ENCODE measurements around the gene ANKRD27.
"Not testable (repeated sequence)": the region's sequence is repeated elsewhere in the genome, so short reads cannot be mapped to it uniquely, and the experiment has no call there.

ANKRD27 gene

GRCh38 chr19:32688311-32688710 is 13.3 kb upstream of the ANKRD27 start:
- no peak for DNase-seq

GRCh38 chr19:32687681-32688080 is 12.7 kb upstream of the ANKRD27 start:
- no peak for DNase-seq

GRCh38 chr19:32686847-32687475 is 12.0 kb upstream of the ANKRD27 start:
- no peak for DNase-seq

GRCh38 chr19:32682317-32682716 is 7.3 kb upstream of the ANKRD27 start:
- DNase-seq = no peak

GRCh38 chr19:32680986-32681385 is 6.0 kb upstream of the ANKRD27 start:
- DNase-seq = no peak

- DNase-seq = no peak
Observed at GRCh38 chr19:32677657-32678056, 2.7 kb upstream of the ANKRD27 start.

GRCh38 chr19:32676895-32677359 is 1.9 kb upstream of the ANKRD27 start:
- no peak for DNase-seq

- DNase-seq = no peak
Observed at GRCh38 chr19:32676186-32676894, 1.4 kb upstream of the ANKRD27 start.

- peak; percentile 26 to 60 (median 46) for DNase-seq
Observed at GRCh38 chr19:32675720-32676185, 773 bp upstream of the ANKRD27 start, which contains the start of gene RGS9BP. Gene RGS9BP (plus strand): TSS chr19:32675848. CDS start chr19:32676264, 416 bp downstream.

GRCh38 chr19:32674153-32674930 is 638 bp downstream of the ANKRD27 start:
- DNase-seq = no peak

- DNase-seq = no peak
Observed at GRCh38 chr19:32673573-32673972, 1.4 kb downstream of the ANKRD27 start.

- DNase-seq = no peak
Observed at GRCh38 chr19:32672841-32673240, 2.1 kb downstream of the ANKRD27 start.

GRCh38 chr19:32671883-32672593 is 2.9 kb downstream of the ANKRD27 start:
- no peak for DNase-seq

- no peak for DNase-seq
Observed at GRCh38 chr19:32669310-32669709, 5.7 kb downstream of the ANKRD27 start.

- no peak for DNase-seq
Observed at GRCh38 chr19:32666084-32666483, 8.9 kb downstream of the ANKRD27 start.

- DNase-seq = no peak
Observed at GRCh38 chr19:32662186-32662585, 12.8 kb downstream of the ANKRD27 start.

GRCh38 chr19:32661318-32661717 is 13.7 kb downstream of the ANKRD27 start:
- no peak for DNase-seq

- no peak for DNase-seq
Observed at GRCh38 chr19:32658527-32658926, 16.5 kb downstream of the ANKRD27 start.

- no peak for DNase-seq
Observed at GRCh38 chr19:32658075-32658474, 16.9 kb downstream of the ANKRD27 start.

- DNase-seq = not testable (repeated sequence)
Observed at GRCh38 chr19:32656379-32656778, 18.6 kb downstream of the ANKRD27 start.

- no peak for DNase-seq
Observed at GRCh38 chr19:32653599-32653915, 21.4 kb downstream of the ANKRD27 start.

- DNase-seq = no peak
Observed at GRCh38 chr19:32652894-32653598, 21.9 kb downstream of the ANKRD27 start.
